ENCODE data around the gene RHOT2. TPM values are rescaled to one million over a fixed set of nuclear protein-coding genes. Genes with fewer than 3 reads are reported as not detected.
A peak's percentile ranks its signal among the peaks of the same experiment; 100 is the strongest.

The RHOT2 gene
- polyA plus RNA-seq, 1 experiment = 38.0 TPM

- DNase-seq (ENCODE audit: low read depth, low spot score) = no peak
- TF ChIP-seq, protein P1, sequence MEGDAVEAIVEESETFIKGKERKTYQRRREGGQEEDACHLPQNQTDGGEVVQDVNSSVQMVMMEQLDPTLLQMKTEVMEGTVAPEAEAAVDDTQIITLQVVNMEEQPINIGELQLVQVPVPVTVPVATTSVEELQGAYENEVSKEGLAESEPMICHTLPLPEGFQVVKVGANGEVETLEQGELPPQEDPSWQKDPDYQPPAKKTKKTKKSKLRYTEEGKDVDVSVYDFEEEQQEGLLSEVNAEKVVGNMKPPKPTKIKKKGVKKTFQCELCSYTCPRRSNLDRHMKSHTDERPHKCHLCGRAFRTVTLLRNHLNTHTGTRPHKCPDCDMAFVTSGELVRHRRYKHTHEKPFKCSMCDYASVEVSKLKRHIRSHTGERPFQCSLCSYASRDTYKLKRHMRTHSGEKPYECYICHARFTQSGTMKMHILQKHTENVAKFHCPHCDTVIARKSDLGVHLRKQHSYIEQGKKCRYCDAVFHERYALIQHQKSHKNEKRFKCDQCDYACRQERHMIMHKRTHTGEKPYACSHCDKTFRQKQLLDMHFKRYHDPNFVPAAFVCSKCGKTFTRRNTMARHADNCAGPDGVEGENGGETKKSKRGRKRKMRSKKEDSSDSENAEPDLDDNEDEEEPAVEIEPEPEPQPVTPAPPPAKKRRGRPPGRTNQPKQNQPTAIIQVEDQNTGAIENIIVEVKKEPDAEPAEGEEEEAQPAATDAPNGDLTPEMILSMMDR (IDR thresholded peaks at IDR 0.05; ENCODE audit: low read depth, low read length) = peak; percentile 39
- peak overlapping the region; percentile 89 for H3K27ac ChIP-seq (ENCODE audit: low read depth, low read length)
- POLR2A ChIA-PET = interaction anchor here (0.7 to 1.6 kb wide), 5 partner anchors 10 to 68 kb away, joined by 3 to 6 read pairs (median 5); partner anchors contain the start of gene RPUSD1
- CTCF ChIA-PET = interaction anchor here (0.9 to 1.4 kb wide), 2 partner anchors 9 to 10 kb away, joined by 3 to 5 read pairs; no protein-coding TSS in a partner anchor
- H3K27me3 ChIP-seq (ENCODE audit: control insufficient read depth, insufficient read depth, low read length) = no peaks in the 10 kb centered on the region
- no peaks in the 10 kb centered on the region; the same call in 1 of the 2 replicates for H3K9me3 ChIP-seq (ENCODE audit: control insufficient read depth, insufficient read depth, low read length)
- H3K4me3 ChIP-seq (ENCODE audit: low read depth, low read length) = peak overlapping the region; percentile 74
Observed at GRCh38 chr16:719815-720446, 52.0 kb downstream of the RHOT2 start.

DNA sequence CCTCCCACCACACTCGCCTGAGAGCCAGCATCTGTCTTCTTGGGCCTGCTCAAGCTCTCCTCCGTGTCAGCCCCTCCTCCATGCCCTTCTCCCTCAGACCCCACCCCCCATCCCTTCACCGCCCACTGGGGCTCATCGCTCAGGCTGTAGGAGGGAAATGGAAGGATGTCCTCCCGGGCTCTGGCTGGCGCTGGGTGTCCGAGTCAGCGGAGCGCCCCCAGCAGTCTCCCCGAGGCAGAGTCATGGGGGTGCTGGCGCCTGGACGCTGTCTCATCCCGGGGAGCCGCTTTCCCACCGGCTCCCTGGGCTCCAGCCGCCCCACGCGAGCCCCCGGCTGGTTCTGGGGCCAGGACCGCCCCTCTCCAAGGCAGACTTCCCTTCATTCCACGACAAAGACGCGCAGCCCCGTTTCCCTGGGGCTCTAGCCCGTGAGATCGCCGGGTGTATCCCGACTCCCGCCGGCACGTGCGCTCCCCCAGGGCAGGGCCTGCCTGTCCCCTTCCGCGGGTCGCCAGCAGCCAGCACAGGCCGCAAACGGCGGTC lies 52.6 kb downstream of the RHOT2 start:
- Histone ChIP-seq H3K27me3 (ENCODE audit: control insufficient read depth, insufficient read depth, low read length) (no peaks in the 10 kb centered on the region), H3K27ac (ENCODE audit: low read depth, low read length) (peak overlapping the region; percentile 89), H3K9me3 (ENCODE audit: control insufficient read depth, insufficient read depth, low read length) (no peaks in the 10 kb centered on the region; the same call in 1 of the 2 replicates), H3K4me3 (ENCODE audit: low read depth, low read length) (peak overlapping the region; percentile 74)
- ChIA-PET POLR2A (interaction anchor here (0.7 to 1.6 kb wide), 6 partner anchors 10 to 68 kb away, joined by 3 to 5 read pairs (median 4); partner anchors contain the start of genes CHTF18 and RPUSD1), CTCF (interaction anchor here (0.9 to 1.4 kb wide), 2 partner anchors 9 to 11 kb away, joined by 3 to 5 read pairs; no protein-coding TSS in a partner anchor)
- no peak for DNase-seq (ENCODE audit: low read depth, low spot score)
- TF ChIP-seq, protein P1 (IDR thresholded peaks at IDR 0.05; ENCODE audit: low read depth, low read length) = peak; percentile 19; the same call in 1 of the 2 replicates

- H3K27me3 ChIP-seq (ENCODE audit: control insufficient read depth, insufficient read depth, low read length) = no peaks in the 10 kb centered on the region
- H3K27ac ChIP-seq (ENCODE audit: low read depth, low read length) = peak within 1 kb of the TSS; percentile 89
- peak within 1 kb of the TSS; percentile 74 for H3K4me3 ChIP-seq (ENCODE audit: low read depth, low read length)
- no peaks in the 10 kb centered on the region; the same call in 1 of the 2 replicates for H3K9me3 ChIP-seq (ENCODE audit: control insufficient read depth, insufficient read depth, low read length)
- ChIA-PET POLR2A (interaction anchor here (0.6 to 1.6 kb wide), 5 partner anchors 9 to 139 kb away, joined by 3 to 7 read pairs (median 5); partner anchors contain the start of genes CHTF18 and RPUSD1), CTCF (no interaction called here)
- TF ChIP-seq, protein P1 (IDR thresholded peaks at IDR 0.05; ENCODE audit: low read depth, low read length) = no peak
- no peak for DNase-seq (ENCODE audit: low read depth, low spot score)
Observed at GRCh38 chr16:720990-721764, 53.2 kb downstream of the RHOT2 start, which contains the start of gene ANTKMT. TSS of gene ANTKMT (plus strand) at chr16:721146. CDS start at chr16:721275, 129 bp downstream.

GRCh38 chr16:721765-722540 lies 54.0 kb downstream of the RHOT2 start:
- ChIA-PET POLR2A (interaction anchor here (0.6 to 1.2 kb wide), 5 partner anchors 9 to 138 kb away, joined by 3 to 7 read pairs (median 4); partner anchors contain the start of genes CHTF18 and RPUSD1), CTCF (no interaction called here)
- no peak for DNase-seq (ENCODE audit: low read depth, low spot score)
- H3K27ac ChIP-seq (ENCODE audit: low read depth, low read length) = no peak overlapping the region
- H3K27me3 ChIP-seq (ENCODE audit: control insufficient read depth, insufficient read depth, low read length) = no peaks in the 10 kb centered on the region
- peak overlapping the region; percentile 74 for H3K4me3 ChIP-seq (ENCODE audit: low read depth, low read length)
- no peaks in the 10 kb centered on the region; the same call in 1 of the 2 replicates for H3K9me3 ChIP-seq (ENCODE audit: control insufficient read depth, insufficient read depth, low read length)
- TF ChIP-seq, protein P1 (IDR thresholded peaks at IDR 0.05; ENCODE audit: low read depth, low read length) = no peak

Data from AG04450 (cell line).